ENCODE results near the gene KAZN.

The KAZN gene

GRCh38 chr1:14677292-14677971 lies 78.9 kb downstream of the KAZN start:
- no peak for DNase-seq (ENCODE audit: low read depth in 2 of 2)

- DNase-seq (ENCODE audit: low read depth in 2 of 2), result no peak
Observed at GRCh38 chr1:14678011-14678638, 79.6 kb downstream of the KAZN start.

GRCh38 chr1:14679027-14679688 lies 80.7 kb downstream of the KAZN start:
- DNase-seq (ENCODE audit: low read depth in 2 of 2), result no peak

- DNase-seq (ENCODE audit: low read depth in 2 of 2), result no peak
Observed at GRCh38 chr1:14681182-14681581, 82.7 kb downstream of the KAZN start.

GRCh38 chr1:14682941-14683621 lies 84.6 kb downstream of the KAZN start:
- DNase-seq (ENCODE audit: low read depth in 2 of 2), result no peak

- no peak for DNase-seq (ENCODE audit: low read depth in 2 of 2)
Observed at GRCh38 chr1:14685078-14685477, 86.6 kb downstream of the KAZN start.

- DNase-seq (ENCODE audit: low read depth in 2 of 2), result no peak
Observed at GRCh38 chr1:14686701-14687100, 88.2 kb downstream of the KAZN start.

- no peak for DNase-seq (ENCODE audit: low read depth in 2 of 2)
Observed at GRCh38 chr1:14687147-14687546, 88.7 kb downstream of the KAZN start.

- no peak for DNase-seq (ENCODE audit: low read depth in 2 of 2)
Observed at GRCh38 chr1:14689996-14690615, 91.6 kb downstream of the KAZN start.

- no peak for DNase-seq (ENCODE audit: low read depth in 2 of 2)
Observed at GRCh38 chr1:14693949-14694348, 95.5 kb downstream of the KAZN start.

GRCh38 chr1:14694589-14694988 lies 96.1 kb downstream of the KAZN start:
- DNase-seq (ENCODE audit: low read depth in 2 of 2), result no peak

GRCh38 chr1:14696761-14697160 lies 98.3 kb downstream of the KAZN start:
- DNase-seq (ENCODE audit: low read depth in 2 of 2), result no peak

GRCh38 chr1:14697353-14697752 lies 98.9 kb downstream of the KAZN start:
- DNase-seq (ENCODE audit: low read depth in 2 of 2), result no peak

GRCh38 chr1:14698314-14698713 lies 99.8 kb downstream of the KAZN start:
- DNase-seq (ENCODE audit: low read depth in 2 of 2), result no peak

- no peak for DNase-seq (ENCODE audit: low read depth in 2 of 2)
Observed at GRCh38 chr1:14699620-14700019, 101.1 kb downstream of the KAZN start.

- DNase-seq (ENCODE audit: low read depth in 2 of 2), result no peak
Observed at GRCh38 chr1:14704846-14705245, 106.4 kb downstream of the KAZN start.

GRCh38 chr1:14705824-14706223 lies 107.3 kb downstream of the KAZN start:
- DNase-seq (ENCODE audit: low read depth in 2 of 2), result no peak

- DNase-seq (ENCODE audit: low read depth in 2 of 2), result no peak
Observed at GRCh38 chr1:14706631-14707030, 108.1 kb downstream of the KAZN start.

- no peak for DNase-seq (ENCODE audit: low read depth in 2 of 2)
Observed at GRCh38 chr1:14707531-14708445, 109.3 kb downstream of the KAZN start.

GRCh38 chr1:14710331-14710730 lies 111.8 kb downstream of the KAZN start:
- DNase-seq (ENCODE audit: low read depth in 2 of 2), result no peak

- no peak for DNase-seq (ENCODE audit: low read depth in 2 of 2)
Observed at GRCh38 chr1:14712136-14712535, 113.7 kb downstream of the KAZN start.
